DOHH2 (cell line): Measurements from ENCODE around the gene KLF4.

Source experiments
- H3F3A ChIP-seq: fragments of 200-600 bp; sonication (generic), shearing (Covaris generic); 2 replicates; pipeline ENCODE4 v1.6.0; 2016; ENCODE audit warnings: antibody characterized with exemption, mild to moderate bottlenecking; ENCODE audit not compliant: control insufficient read depth, insufficient read depth
- H3K27ac ChIP-seq: fragments of 200-600 bp; sonication (generic); 2 replicates; pipeline ENCODE4 v1.5.1; 2014; ENCODE audit warnings: low read depth, mild to moderate bottlenecking, low read length, moderate library complexity
- H3K27me3 ChIP-seq: fragments of 200-600 bp; sonication (generic); 2 replicates; pipeline ENCODE4 v1.6.1; 2014; ENCODE audit warnings: mild to moderate bottlenecking, low read length, mixed read lengths; ENCODE audit not compliant: control insufficient read depth
- H3K36me3 ChIP-seq: fragments of 200-600 bp; sonication (generic); 2 replicates; pipeline ENCODE4 v1.6.1; 2014; ENCODE audit warnings: mild to moderate bottlenecking, low read length, moderate library complexity, mixed read lengths; ENCODE audit not compliant: control insufficient read depth
- H3K4me1 ChIP-seq: fragments of 200-600 bp; sonication (generic); 2 replicates; pipeline ENCODE4 v1.6.1; 2014; ENCODE audit warnings: mild to moderate bottlenecking, low read length, mixed read lengths; ENCODE audit not compliant: control insufficient read depth
- H3K4me2 ChIP-seq: fragments of 200-600 bp; sonication (generic); 2 replicates; pipeline ENCODE4 v1.6.0; 2014; ENCODE audit warnings: mild to moderate bottlenecking, low read length, moderate library complexity
- H3K4me3 ChIP-seq: fragments of 200-600 bp; sonication (generic); 2 replicates; pipeline ENCODE4 v1.5.1; 2014; ENCODE audit warnings: mild to moderate bottlenecking, low read length, mixed read lengths
- H3K79me2 ChIP-seq: fragments of 200-600 bp; sonication (generic); 2 replicates; pipeline ENCODE4 v1.6.1; 2014; ENCODE audit warnings: mild to moderate bottlenecking, low read length, mixed read lengths; ENCODE audit not compliant: control insufficient read depth
- H3K9me2 ChIP-seq: fragments of 200-600 bp; sonication (generic); replicated peaks from 2 replicates; pipeline ENCODE4 v1.6.1; 2014; ENCODE audit warnings: mild to moderate bottlenecking, low read length, mixed read lengths; ENCODE audit not compliant: control insufficient read depth
- H3K9me3 ChIP-seq: fragments of 200-600 bp; sonication (generic); 2 replicates; pipeline ENCODE4 v1.6.1; 2014; ENCODE audit warnings: antibody characterized with exemption, low read length, mixed read lengths; ENCODE audit not compliant: control insufficient read depth, insufficient read depth
- H4K20me1 ChIP-seq: fragments of 200-600 bp; sonication (generic); 2 replicates; pipeline ENCODE4 v1.6.0; 2014; ENCODE audit warnings: low read depth, mild to moderate bottlenecking, antibody characterized with exemption, low read length, moderate library complexity; ENCODE audit not compliant: control insufficient read depth, insufficient read depth
- EZH2phosphoT487 ChIP-seq: fragments of 200-600 bp; sonication (generic); IDR thresholded peaks from 2 replicates; pipeline ENCODE4 v1.6.1; 2017; ENCODE audit warnings: borderline replicate concordance, mild to moderate bottlenecking, antibody characterized with exemption, low read length, moderate library complexity, mixed read lengths
- TF ChIP-seq, protein P1 (sequence below): fragments of 200-600 bp; sonication (generic); IDR thresholded peaks from one replicate; pipeline ENCODE4 v1.5.1; 2014; ENCODE audit warnings: antibody characterized with exemption, mild to moderate bottlenecking, low read depth, low read length; ENCODE audit not compliant: poor library complexity, severe bottlenecking

Gene KLF4

DNA sequence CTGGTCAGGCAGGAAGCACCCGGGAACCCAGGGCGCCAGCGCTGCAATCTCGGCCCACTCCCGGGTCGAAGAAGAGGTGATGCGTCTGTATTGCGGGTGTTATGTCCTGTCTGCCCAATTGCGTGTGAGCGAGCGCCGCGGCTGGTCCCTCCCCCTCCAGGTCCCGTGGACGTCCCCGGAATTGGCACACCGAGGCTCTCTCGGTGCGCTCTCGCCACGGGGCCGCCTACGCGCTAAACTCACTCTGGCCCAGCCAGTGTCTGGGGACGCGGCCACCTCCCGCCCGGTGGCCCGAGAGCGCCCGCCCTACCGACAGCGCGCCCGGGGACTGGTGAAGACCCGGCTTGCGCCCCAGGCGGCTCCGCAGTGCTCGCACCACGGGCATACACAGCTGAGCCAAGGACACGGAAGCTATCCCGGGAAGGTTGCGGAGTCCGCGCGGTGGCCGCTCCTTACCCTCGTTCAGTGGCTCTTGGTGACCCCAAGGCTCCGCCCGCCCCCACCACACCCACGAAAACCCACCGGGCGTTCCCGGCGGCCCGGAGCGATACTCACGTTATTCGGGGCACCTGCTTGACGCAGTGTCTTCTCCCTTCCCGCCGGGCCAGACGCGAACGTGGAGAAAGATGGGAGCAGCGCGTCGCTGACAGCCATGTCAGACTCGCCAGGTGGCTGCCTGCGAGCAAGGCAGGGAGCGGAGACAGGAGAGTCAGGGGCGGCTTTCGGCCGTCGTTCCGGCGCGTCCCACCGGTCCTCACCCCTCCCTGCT, 1.0 kb downstream of the KLF4 start:
- H3K9me3 ChIP-seq = peaks cover 6% of the 10 kb centered on the region; the same call in 1 of the 2 replicates
- H4K20me1 ChIP-seq = no peaks in the 10 kb centered on the region
- H3K27me3 ChIP-seq = 0 out of 2 replicates have a peak, but pooled peaks cover 2% of the 10 kb centered on the region
- H3F3A ChIP-seq = no peaks in the 10 kb centered on the region
- no peaks in the 10 kb centered on the region for H3K36me3 ChIP-seq
- H3K4me1 ChIP-seq = no peaks in the 10 kb centered on the region
- no peak for TF ChIP-seq EZH2phosphoT487
- TF ChIP-seq, protein P1, sequence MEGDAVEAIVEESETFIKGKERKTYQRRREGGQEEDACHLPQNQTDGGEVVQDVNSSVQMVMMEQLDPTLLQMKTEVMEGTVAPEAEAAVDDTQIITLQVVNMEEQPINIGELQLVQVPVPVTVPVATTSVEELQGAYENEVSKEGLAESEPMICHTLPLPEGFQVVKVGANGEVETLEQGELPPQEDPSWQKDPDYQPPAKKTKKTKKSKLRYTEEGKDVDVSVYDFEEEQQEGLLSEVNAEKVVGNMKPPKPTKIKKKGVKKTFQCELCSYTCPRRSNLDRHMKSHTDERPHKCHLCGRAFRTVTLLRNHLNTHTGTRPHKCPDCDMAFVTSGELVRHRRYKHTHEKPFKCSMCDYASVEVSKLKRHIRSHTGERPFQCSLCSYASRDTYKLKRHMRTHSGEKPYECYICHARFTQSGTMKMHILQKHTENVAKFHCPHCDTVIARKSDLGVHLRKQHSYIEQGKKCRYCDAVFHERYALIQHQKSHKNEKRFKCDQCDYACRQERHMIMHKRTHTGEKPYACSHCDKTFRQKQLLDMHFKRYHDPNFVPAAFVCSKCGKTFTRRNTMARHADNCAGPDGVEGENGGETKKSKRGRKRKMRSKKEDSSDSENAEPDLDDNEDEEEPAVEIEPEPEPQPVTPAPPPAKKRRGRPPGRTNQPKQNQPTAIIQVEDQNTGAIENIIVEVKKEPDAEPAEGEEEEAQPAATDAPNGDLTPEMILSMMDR = no peak
- no peaks in the 10 kb centered on the region for H3K79me2 ChIP-seq
- H3K27ac ChIP-seq = no peak overlapping the region
- H3K4me2 ChIP-seq = no peak overlapping the region
- no peaks in the 10 kb centered on the region for H3K9me2 ChIP-seq
- H3K4me3 ChIP-seq = no peak overlapping the region

- H3K27me3 ChIP-seq = 0 out of 2 replicates have a peak, but pooled peaks cover 3% of the 10 kb centered on the region
- no peak overlapping the region for H3K4me2 ChIP-seq
- no peak overlapping the region for H3K27ac ChIP-seq
Measured at GRCh38 chr9:107487521-107488374, 1.8 kb downstream of the KLF4 start.

GRCh38 chr9:107486674-107487520, 2.7 kb downstream of the KLF4 start:
- Histone ChIP-seq H3K27me3 (0 out of 2 replicates have a peak, but pooled peaks cover 3% of the 10 kb centered on the region), H3K27ac (no peak overlapping the region), H3K4me2 (no peak overlapping the region), H3K79me2 (no peaks in the 10 kb centered on the region), H3K36me3 (no peaks in the 10 kb centered on the region), H3K9me2 (no peaks in the 10 kb centered on the region), H3F3A (no peaks in the 10 kb centered on the region), H3K4me1 (no peaks in the 10 kb centered on the region), H3K4me3 (no peak overlapping the region), H4K20me1 (no peaks in the 10 kb centered on the region), H3K9me3 (peaks cover 6% of the 10 kb centered on the region; the same call in 1 of the 2 replicates)
- TF ChIP-seq EZH2phosphoT487 = no peak
- TF ChIP-seq, protein P1 = no peak

More at GRCh38 chr9:107487521-107488374, 1.8 kb downstream of the KLF4 start:
- TF ChIP-seq, protein P1 = no peak
- no peak for TF ChIP-seq EZH2phosphoT487
- Histone ChIP-seq H3F3A (no peaks in the 10 kb centered on the region), H3K4me3 (no peak overlapping the region), H3K36me3 (no peaks in the 10 kb centered on the region), H3K4me1 (no peaks in the 10 kb centered on the region), H3K9me2 (no peaks in the 10 kb centered on the region), H3K9me3 (peaks cover 6% of the 10 kb centered on the region; the same call in 1 of the 2 replicates), H3K79me2 (no peaks in the 10 kb centered on the region), H4K20me1 (no peaks in the 10 kb centered on the region)
